ENCODE data around the gene MAPK9.
A peak's percentile ranks its signal among the peaks of the same experiment; 100 is the strongest.

The MAPK9 gene

GRCh38 chr5:180291943-180292831 lies at the start of gene MAPK9:
MAPK9 (minus strand) TSS chr5:180292083; CDS start chr5:180280561, 11,522 bp downstream.
- no peak for DNase-seq

GRCh38 chr5:180341595-180341994 lies 49.7 kb upstream of the MAPK9 start:
- DNase-seq, result no peak

DNA sequence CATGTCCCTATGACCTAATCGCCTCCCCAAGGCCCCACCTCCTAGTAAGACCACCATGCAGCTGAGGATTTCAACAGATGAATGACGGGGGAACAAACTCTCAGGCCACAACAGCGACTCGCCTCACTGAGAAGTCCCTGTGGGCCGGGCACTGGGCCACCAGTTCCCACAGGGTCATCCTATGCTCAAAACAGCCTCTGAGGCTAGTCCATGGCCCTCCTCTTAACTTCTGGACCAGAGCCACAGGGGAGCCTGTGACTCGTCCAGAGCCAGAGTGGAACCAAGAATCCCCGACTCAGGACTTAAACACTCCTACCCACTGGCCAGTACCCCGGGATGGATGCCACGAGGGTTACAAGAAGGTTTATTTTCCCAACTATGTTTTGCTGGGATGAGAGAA lies 49.0 kb upstream of the MAPK9 start:
- no peak for DNase-seq

- no peak for DNase-seq
Observed at GRCh38 chr5:180339583-180340183, 47.8 kb upstream of the MAPK9 start.

DNA sequence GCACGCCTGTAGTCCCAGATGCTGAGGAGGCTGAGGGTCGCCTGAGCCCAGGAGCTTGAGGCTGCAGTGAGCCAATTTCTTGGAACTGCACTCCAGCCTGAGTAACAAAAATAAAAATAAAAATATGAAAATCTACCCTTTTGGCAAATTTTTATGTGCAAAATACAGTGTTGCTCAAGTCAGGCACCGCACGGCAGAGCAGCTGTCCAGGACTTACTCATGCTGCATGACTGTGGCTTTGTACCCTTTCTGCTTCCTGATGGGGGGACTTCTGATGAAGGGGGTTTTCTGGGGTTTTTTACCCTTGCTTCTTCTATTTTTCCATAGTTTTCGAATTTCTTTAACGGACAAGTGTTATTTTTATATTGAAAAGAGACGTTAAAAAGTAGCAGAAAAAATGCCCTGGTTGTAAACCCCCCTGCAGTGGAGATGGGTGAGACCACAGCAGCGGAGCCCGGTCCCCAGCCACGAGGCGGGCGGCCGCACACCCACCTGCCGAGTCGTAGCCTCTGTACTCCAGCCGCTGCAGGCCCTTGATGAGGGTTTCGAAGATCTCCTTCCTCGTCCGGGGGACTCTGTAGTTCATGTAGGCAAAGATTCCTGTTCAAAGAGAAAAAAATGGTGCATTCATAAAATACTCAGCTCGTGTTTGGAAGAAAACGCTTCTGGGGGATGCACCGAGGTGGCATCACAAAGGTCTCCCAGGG lies 46.3 kb upstream of the MAPK9 start:
- DNase-seq, result no peak

GRCh38 chr5:180336234-180337020 lies 44.5 kb upstream of the MAPK9 start:
- no peak for DNase-seq

- no peak for DNase-seq
Observed at GRCh38 chr5:180335614-180336233, 43.8 kb upstream of the MAPK9 start.

- peak; percentile 60 for DNase-seq
Observed at GRCh38 chr5:180334751-180335613, 43.1 kb upstream of the MAPK9 start.

GRCh38 chr5:180334176-180334575 lies 42.3 kb upstream of the MAPK9 start:
- DNase-seq, result no peak

DNA sequence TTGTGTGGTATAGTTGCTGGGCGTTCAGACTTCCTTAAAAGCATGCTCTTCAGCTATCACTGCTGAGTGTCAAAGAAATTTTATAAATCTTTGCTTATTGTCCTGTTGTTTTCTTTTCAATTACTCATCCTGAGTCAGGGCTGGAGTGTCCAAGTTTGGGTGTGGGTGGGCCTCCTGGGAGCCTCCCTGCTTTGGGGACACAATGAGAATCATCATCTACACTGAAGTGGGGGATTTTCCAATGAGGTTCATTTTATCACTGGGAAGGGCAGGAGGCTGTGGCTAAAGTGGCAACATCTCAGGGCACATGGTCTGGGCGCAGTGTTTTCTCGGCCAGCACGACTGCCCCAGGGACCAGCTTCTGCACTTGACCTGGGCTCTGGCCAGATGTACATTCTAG lies 41.8 kb upstream of the MAPK9 start:
- no peak for DNase-seq

- DNase-seq, result no peak
Observed at GRCh38 chr5:180332861-180333260, 41.0 kb upstream of the MAPK9 start.

GRCh38 chr5:180332051-180332517 lies 40.2 kb upstream of the MAPK9 start:
- DNase-seq, result no peak

DNA sequence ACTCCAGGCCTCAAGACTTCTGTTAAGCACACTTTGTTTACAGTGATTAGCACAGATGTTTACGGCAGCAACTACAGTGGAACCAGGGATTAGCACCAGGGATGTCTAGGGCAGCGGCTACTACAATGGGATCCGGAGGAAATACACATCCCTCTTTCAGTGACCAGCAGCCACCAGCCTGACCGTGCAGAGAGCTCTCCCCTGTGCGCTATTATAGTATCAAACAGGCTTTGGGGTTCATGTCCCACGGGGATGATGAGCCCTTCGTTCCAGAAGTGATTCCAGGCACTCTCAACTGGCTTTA lies 39.7 kb upstream of the MAPK9 start:
- DNase-seq, result no peak

- no peak for DNase-seq
Observed at GRCh38 chr5:180330810-180331646, 39.1 kb upstream of the MAPK9 start.

GRCh38 chr5:180330270-180330648 lies 38.4 kb upstream of the MAPK9 start:
- no peak for DNase-seq

GRCh38 chr5:180329606-180330269 lies 37.9 kb upstream of the MAPK9 start:
- DNase-seq, result no peak

DNA sequence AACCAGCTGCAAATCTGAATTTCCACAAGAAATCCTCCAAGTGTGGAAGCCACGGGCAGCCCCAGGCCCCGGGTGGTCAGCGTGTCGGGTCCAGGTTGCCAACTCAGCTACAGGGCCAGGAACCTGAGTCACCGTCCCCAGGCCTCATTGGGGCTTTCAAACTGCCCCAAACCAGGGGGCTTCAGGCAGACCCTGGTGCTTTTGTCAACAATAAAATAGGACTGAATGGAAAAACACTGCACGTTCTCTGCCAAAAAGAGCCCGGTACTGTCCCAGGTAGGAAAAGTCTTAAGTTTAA lies 37.2 kb upstream of the MAPK9 start:
- no peak for DNase-seq

GRCh38 chr5:180328296-180329137 lies 36.6 kb upstream of the MAPK9 start:
- DNase-seq, result no peak

GRCh38 chr5:180326989-180327565 lies 35.2 kb upstream of the MAPK9 start:
- no peak for DNase-seq

Data from DMS79 (cell line).